ENCODE results near the gene TBCC.
A peak's percentile ranks its signal among the peaks of the same experiment; 100 is the strongest.
"Not testable (repeated sequence)": the region's sequence is repeated elsewhere in the genome, so short reads cannot be mapped to it uniquely, and the experiment has no call there.

TBCC gene

GRCh38 chr6:42769836-42770235, 23.9 kb upstream of the TBCC start:
- DNase-seq = no peak

- DNase-seq = no peak
Measured at GRCh38 chr6:42769051-42769450, 23.1 kb upstream of the TBCC start.

DNA sequence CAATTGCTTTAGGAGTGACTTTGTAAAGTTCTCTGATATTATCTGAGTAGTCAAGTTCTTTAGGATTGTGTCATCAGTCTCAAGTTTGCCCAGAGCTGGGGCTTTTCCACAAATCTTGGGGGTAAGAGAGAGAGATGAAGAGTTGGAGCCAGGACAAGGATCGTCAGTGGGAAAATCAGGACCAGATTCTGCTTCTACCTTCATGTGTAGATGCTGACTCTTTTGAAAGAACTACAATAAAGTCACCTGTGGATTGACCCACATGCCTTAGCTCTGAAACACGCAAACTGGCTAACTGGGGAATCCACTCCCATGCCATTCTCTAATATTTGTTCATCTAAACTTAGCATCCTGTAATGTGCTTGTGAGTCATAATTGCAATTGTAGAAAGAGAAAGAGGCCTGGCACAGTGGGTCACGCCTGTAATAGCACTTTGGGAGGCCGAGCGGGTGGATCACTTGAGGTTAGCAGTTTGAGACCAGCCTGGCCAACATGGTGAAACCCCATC, 20.3 kb upstream of the TBCC start:
- DNase-seq = no peak

- no peak for DNase-seq
Measured at GRCh38 chr6:42764911-42765648, 19.2 kb upstream of the TBCC start.

- no peak for DNase-seq
Measured at GRCh38 chr6:42762950-42763349, 17.0 kb upstream of the TBCC start.

GRCh38 chr6:42762426-42762859, 16.5 kb upstream of the TBCC start:
- no peak for DNase-seq

GRCh38 chr6:42761287-42762067, 15.6 kb upstream of the TBCC start:
- DNase-seq = no peak

- DNase-seq = no peak
Measured at GRCh38 chr6:42758756-42759430, 13.0 kb upstream of the TBCC start.

DNA sequence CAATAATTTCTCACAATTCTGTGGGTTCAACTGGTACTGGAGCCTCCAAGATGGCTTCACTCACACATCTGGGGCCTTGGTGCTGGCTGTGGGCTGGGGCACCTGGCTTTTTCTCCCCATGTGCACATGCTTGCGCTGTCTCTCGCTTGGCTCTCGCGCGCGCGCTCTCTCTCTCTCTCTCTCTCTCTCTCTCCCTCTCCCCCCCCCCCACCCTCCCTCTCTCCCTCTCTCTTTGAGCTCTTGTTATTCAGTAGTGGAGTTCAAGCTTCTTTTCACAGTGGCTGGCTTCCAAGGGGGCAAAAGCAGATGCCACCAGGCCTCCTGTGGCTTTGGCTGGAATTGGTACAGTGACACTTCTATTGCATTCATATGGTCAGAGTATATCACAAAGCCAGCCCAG, 10.8 kb upstream of the TBCC start:
- no peak for DNase-seq

DNA sequence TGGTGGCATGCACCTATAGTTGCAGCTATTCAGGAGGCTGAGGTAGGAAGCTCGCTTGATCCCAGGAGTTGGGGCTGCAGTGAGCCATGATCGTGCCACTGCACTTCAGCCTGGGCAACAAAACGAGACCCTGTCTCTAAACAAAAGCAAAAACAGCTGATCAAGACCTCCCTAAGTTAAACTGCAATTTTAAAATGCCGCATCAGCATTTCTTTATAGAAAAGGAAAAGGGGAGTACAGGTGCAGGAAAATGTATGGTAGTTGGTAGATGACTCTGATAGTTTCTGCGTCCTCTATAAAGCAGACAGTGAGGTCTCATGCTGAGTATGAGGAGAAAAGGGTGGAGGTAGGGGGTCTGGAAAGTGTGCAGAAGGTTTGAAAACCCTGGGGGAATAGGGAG, 8.9 kb upstream of the TBCC start:
- DNase-seq = no peak

DNA sequence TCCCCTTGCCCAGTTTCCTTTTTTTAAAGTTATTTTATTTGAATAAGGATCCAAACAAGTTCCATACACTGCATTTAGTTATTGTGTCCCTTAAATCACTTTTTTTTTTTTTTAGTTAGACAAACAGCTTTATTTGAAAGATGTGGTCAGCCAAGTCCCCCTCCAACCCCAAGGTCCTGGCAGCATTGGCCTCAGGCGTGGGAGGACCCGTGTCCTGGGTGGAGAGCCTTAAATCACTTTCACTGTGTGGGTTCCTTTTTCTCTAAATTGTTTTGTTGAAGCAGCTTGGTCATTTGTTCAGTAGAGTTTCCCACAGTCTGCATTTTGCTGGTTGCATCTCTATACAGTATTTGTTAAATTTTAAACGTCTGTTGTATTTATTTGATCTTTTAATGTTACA, 5.2 kb upstream of the TBCC start:
- no peak for DNase-seq

GRCh38 chr6:42748203-42748898, 2.4 kb upstream of the TBCC start:
- DNase-seq = no peak

- DNase-seq = peak; percentile 64
Measured at GRCh38 chr6:42746463-42747391, 824 bp upstream of the TBCC start.

- no peak for DNase-seq
Measured at GRCh38 chr6:42745083-42745639, 742 bp downstream of the TBCC start.

DNA sequence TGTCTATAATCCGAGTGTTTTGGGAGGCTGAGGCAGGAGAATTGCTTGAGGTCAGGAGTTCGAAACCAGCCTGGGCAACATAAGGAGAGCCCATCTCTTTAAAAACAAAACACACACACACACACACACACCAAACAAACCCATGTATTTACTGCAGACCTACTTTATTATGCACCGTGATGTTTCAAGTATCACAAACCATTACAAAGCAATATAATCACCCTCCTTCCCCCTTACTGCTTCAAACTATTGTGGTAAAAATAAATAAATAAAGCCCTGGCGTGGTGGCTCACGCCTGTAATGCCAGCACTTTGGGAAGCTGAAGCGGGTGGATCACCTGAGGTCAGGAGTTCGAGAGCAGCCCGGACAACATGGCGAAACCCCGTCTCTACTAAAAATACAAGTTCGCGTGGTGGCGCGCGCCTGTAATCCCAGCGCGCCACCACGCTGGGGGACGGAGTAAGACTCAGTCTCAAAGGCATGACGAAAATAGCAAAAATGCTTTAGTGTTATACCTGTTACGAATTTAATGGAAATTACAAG, 1.5 kb downstream of the TBCC start:
- no peak for DNase-seq

GRCh38 chr6:42742116-42742894, 3.6 kb downstream of the TBCC start:
- DNase-seq = no peak

GRCh38 chr6:42740725-42741124, 5.2 kb downstream of the TBCC start:
- DNase-seq = no peak

DNA sequence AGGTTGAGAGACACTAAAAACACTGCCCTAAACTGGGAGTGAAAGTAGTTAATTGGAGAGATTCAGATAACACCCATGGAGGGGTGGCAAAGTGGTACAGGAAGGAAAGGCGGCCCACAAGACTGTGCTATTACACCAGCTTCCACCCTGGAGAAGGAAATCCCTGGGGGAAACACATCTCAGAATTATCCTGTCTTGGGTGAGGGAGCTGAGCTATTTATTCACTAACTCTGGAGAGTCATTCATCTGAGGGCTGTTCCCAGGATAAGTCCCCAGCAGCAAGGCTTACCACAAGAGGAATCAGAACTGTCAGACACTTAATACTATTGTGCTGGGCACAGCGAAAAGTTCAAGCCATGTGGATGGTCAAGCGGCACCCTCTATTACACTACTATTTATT, 9.9 kb downstream of the TBCC start:
- DNase-seq = no peak

GRCh38 chr6:42733867-42734481, 11.9 kb downstream of the TBCC start:
- DNase-seq = not testable (repeated sequence)

GRCh38 chr6:42729731-42730130, 16.2 kb downstream of the TBCC start:
- DNase-seq = no peak

All from activated CD4-positive, alpha-beta T cell treated with anti-CD3 and anti-CD28 coated beads for 1 hour (primary cell).